Kidney (tissue), 14 donors: ENCODE results near the gene CDC27. TPM values are rescaled to one million over a fixed set of nuclear protein-coding genes. Genes with fewer than 3 reads are reported as not detected.
"Not testable (repeated sequence)": the region's sequence is repeated elsewhere in the genome, so short reads cannot be mapped to it uniquely, and the experiment has no call there.

Source experiments
- DNase-seq, 5 donors: peaks; one replicate each; pipeline ENCODE4 v3.0.0-alpha.2; 2013 to 2020
- FAIRE-seq: peaks from 2 replicates; lab custom pipeline; 2012; peaks lifted over from hg19 to GRCh38; lab: Jason Lieb, UNC
- H3K27ac ChIP-seq, 2 donors: one replicate each; pipeline ENCODE4 v1.7.0; 2013; ENCODE audit warnings: low read depth in 2 of 2, low read length in 2 of 2, inconsistent platforms in 1 of 2
- H3K27me3 ChIP-seq: one replicate; pipeline ENCODE4 v1.7.1; 2013; ENCODE audit warnings: low read length, inconsistent platforms; ENCODE audit not compliant: control insufficient read depth, insufficient read depth
- H3K36me3 ChIP-seq, 3 donors: one replicate each; pipeline versions ENCODE4 v1.7.0 to v1.7.1; 2013; ENCODE audit warnings: low read length in 3 of 3, control low read depth in 1 of 3, inconsistent platforms in 1 of 3; ENCODE audit not compliant: insufficient read depth in 3 of 3, control insufficient read depth in 2 of 3
- H3K4me1 ChIP-seq, 3 donors: one replicate each; pipeline versions ENCODE4 v1.7.0 to v1.7.1; 2013; ENCODE audit warnings: low read length in 3 of 3, inconsistent platforms in 1 of 3, low read depth in 1 of 3; ENCODE audit not compliant: control insufficient read depth in 2 of 3, insufficient read depth in 2 of 3
- H3K4me3 ChIP-seq, 3 donors: one replicate each; pipeline versions ENCODE4 v1.7.0 to v1.8.1; 2013; ENCODE audit warnings: low read length in 3 of 3, control low read depth in 1 of 3, inconsistent platforms in 1 of 3
- H3K9ac ChIP-seq, 3 donors: one replicate each; pipeline versions ENCODE4 v1.7.0 to v1.7.1; 2013; ENCODE audit warnings: low read length in 3 of 3, control low read depth in 1 of 3, inconsistent platforms in 1 of 3
- H3K9me3 ChIP-seq, 3 donors: one replicate each; pipeline versions ENCODE4 v1.7.0 to v1.7.1; 2013; ENCODE audit warnings: low read length in 3 of 3, control low read depth in 1 of 3, inconsistent platforms in 1 of 3; ENCODE audit not compliant: control insufficient read depth in 2 of 3, insufficient read depth in 1 of 3
- CTCF ChIP-seq: IDR thresholded peaks from 3 replicates; pipeline ENCODE4 v1.5.1; 2012; ENCODE audit warnings: mild to moderate bottlenecking, moderate library complexity, borderline replicate concordance; ENCODE audit not compliant: insufficient read depth; ENCODE audit errors: extremely low read depth
- intact Hi-C: fragments of 100-400 bp; cut with DNase I; formaldehyde crosslinking; loops from one replicate; pipeline ENCODE4 v1.11.1; 2022
- polyA plus RNA-seq: library from polyadenylated mRNA; stranded (reverse); fragments of 350-450 nt; fragmentation: Illumina TruSeq; extraction: RNeasy Lipid Tissue Mini Kit (QIAGEN cat#74804); gene quantifications from one replicate; pipeline ENCODE4 v1.2.3, GENCODE V29; 2014; ENCODE audit warnings: low read depth, low replicate concordance; ENCODE audit not compliant: insufficient read depth
- total RNA-seq: library from RNA; stranded (reverse); fragmentation: NEBNext Ultra II Directional; extraction: Animal tissue kit (Norgen Biotek cat#: 25700); gene quantifications from one replicate; pipeline ENCODE4 v1.2.1, GENCODE V29; 2021
- donor health status: control.
- donor health status: control.
- donor health status: control.
- donor health status: control.
- donor health status: control.
- donor health status: DM: yes; HTN: yes; CAD: no.
- donor health status: Normal renal cell carcinoma (clear cell type).

CDC27 gene
- total and polyA plus RNA-seq, 2 donors from 2014 or later: 18.2 to 78.2 TPM

GRCh38 chr17:47172696-47173565 lies 16.2 kb downstream of the CDC27 start:
- H3K27me3 ChIP-seq: no peaks in the 10 kb centered on the region
- FAIRE-seq: no peak
- no peak overlapping the region for H3K9ac ChIP-seq
- H3K9me3 ChIP-seq: no peaks in the 10 kb centered on the region
- H3K4me1 ChIP-seq: no peaks in the 10 kb centered on the region
- no peak for DNase-seq
- no peak overlapping the region for H3K4me3 ChIP-seq
- intact Hi-C loops: no loop called here
- TF ChIP-seq CTCF: no peak
- peaks cover 2 to 3% (median 2%) of the 10 kb centered on the region in 3 donors for H3K36me3 ChIP-seq
- no peak overlapping the region for H3K27ac ChIP-seq

- Histone ChIP-seq H3K4me1 (no peaks in the 10 kb centered on the region), H3K27ac (no peak overlapping the region), H3K9ac (no peak overlapping the region), H3K27me3 (no peaks in the 10 kb centered on the region), H3K4me3 (no peak overlapping the region), H3K9me3 (no peaks in the 10 kb centered on the region), H3K36me3 (peaks cover 2 to 8% (median 2%) of the 10 kb centered on the region in 3 donors)
- TF ChIP-seq CTCF: no peak
- no peak for DNase-seq
- FAIRE-seq: no peak
- intact Hi-C loops: no loop called here
Measured at GRCh38 chr17:47170710-47171109, 18.4 kb downstream of the CDC27 start.

GRCh38 chr17:47168896-47169295 lies 20.2 kb downstream of the CDC27 start:
- H3K9me3 ChIP-seq, H3K9ac ChIP-seq, H3K27me3 ChIP-seq, H3K27ac ChIP-seq, H3K36me3 ChIP-seq, H3K4me1 ChIP-seq, FAIRE-seq, DNase-seq, H3K4me3 ChIP-seq, intact Hi-C loops: not testable (repeated sequence)

- intact Hi-C loops, H3K27me3 ChIP-seq, H3K27ac ChIP-seq, H3K4me3 ChIP-seq, H3K9me3 ChIP-seq, DNase-seq, FAIRE-seq, H3K9ac ChIP-seq, H3K4me1 ChIP-seq, H3K36me3 ChIP-seq: not testable (repeated sequence)
Measured at GRCh38 chr17:47166854-47167253, 22.2 kb downstream of the CDC27 start.
